HG03159 (cell line): ENCODE results near the gene IL15RA.
A peak's percentile ranks its signal among the peaks of the same experiment; 100 is the strongest.
"Not testable (repeated sequence)": the region's sequence is repeated elsewhere in the genome, so short reads cannot be mapped to it uniquely, and the experiment has no call there.

ENCODE experiments used
- ATAC-seq: cut with Tn5 transposase; IDR thresholded peaks from one replicate; pipeline ENCODE4 v1.9.1; 2021; ENCODE audit warnings: mild to moderate bottlenecking, moderate library complexity; ENCODE audit not compliant: unreplicated experiment

Gene IL15RA

GRCh38 chr10:5933909-5934546, 43.3 kb downstream of the IL15RA start:
- ATAC-seq, result no peak

- no peak for ATAC-seq
Measured at GRCh38 chr10:5932345-5932744, 45.0 kb downstream of the IL15RA start.

- ATAC-seq, result no peak
Measured at GRCh38 chr10:5930272-5930671, 47.1 kb downstream of the IL15RA start.

- no peak for ATAC-seq
Measured at GRCh38 chr10:5929442-5929841, 47.9 kb downstream of the IL15RA start.

- no peak for ATAC-seq
Measured at GRCh38 chr10:5927306-5927705, 50.0 kb downstream of the IL15RA start.

GRCh38 chr10:5924889-5925288, 52.5 kb downstream of the IL15RA start:
- ATAC-seq, result no peak

- ATAC-seq, result no peak
Measured at GRCh38 chr10:5921746-5922145, 55.6 kb downstream of the IL15RA start.

GRCh38 chr10:5919568-5919967, 57.8 kb downstream of the IL15RA start:
- no peak for ATAC-seq

- ATAC-seq, result no peak
Measured at GRCh38 chr10:5918763-5919162, 58.6 kb downstream of the IL15RA start.

- no peak for ATAC-seq
Measured at GRCh38 chr10:5917305-5917704, 60.0 kb downstream of the IL15RA start.

- no peak for ATAC-seq
Measured at GRCh38 chr10:5915451-5915850, 61.9 kb downstream of the IL15RA start.

GRCh38 chr10:5913736-5914135, 63.6 kb downstream of the IL15RA start:
- ATAC-seq, result no peak

- no peak for ATAC-seq
Measured at GRCh38 chr10:5911670-5912069, 65.7 kb downstream of the IL15RA start.

- ATAC-seq, result no peak
Measured at GRCh38 chr10:5910323-5911100, 66.8 kb downstream of the IL15RA start.

GRCh38 chr10:5908676-5909075, 68.7 kb downstream of the IL15RA start:
- not testable (repeated sequence) for ATAC-seq

- no peak for ATAC-seq
Measured at GRCh38 chr10:5906651-5907050, 70.7 kb downstream of the IL15RA start.

- ATAC-seq, result no peak
Measured at GRCh38 chr10:5905854-5906507, 71.4 kb downstream of the IL15RA start.

GRCh38 chr10:5904227-5904626, 73.1 kb downstream of the IL15RA start:
- ATAC-seq, result peak; percentile 97

GRCh38 chr10:5903563-5903962, 73.8 kb downstream of the IL15RA start:
- no peak for ATAC-seq

- ATAC-seq, result no peak
Measured at GRCh38 chr10:5902511-5903274, 74.7 kb downstream of the IL15RA start.
